WTC11 (cell line): ENCODE measurements around the gene HSFX3. TPM values are rescaled to one million over a fixed set of nuclear protein-coding genes. Genes with fewer than 3 reads are reported as not detected.

Experiments used
- ATAC-seq: fragments of 200-7000 bp; cut with Tn5 transposase; 2 replicates; pipeline ENCODE4 v1.10.0; 2021; ENCODE audit warnings: mild to moderate bottlenecking, moderate library complexity
- CTCF ChIA-PET: fragments of 300-600 bp; sonication (Branson Sonifier 250); formaldehyde crosslinking; loops from one replicate; lab custom pipeline; 2021; ENCODE audit warnings: antibody characterized with exemption; lab: Charles Lee
- POLR2A ChIA-PET: fragments of 350-600 bp; sonication (Branson Sonifier 250); formaldehyde crosslinking; loops from one replicate; lab custom pipeline; 2021; ENCODE audit warnings: antibody characterized with exemption; lab: Charles Lee
- DNase-seq: peaks from one replicate; pipeline ENCODE4 v3.0.0; 2021; ENCODE audit warnings: low spot score
- H3K27ac Mint-ChIP-seq: 2 replicates; pipeline ENCODE4 v1.8.0; 2021; ENCODE audit warnings: mixed read lengths
- H3K27me3 Mint-ChIP-seq: 2 replicates; pipeline ENCODE4 v1.8.0; 2021; ENCODE audit warnings: low read depth, mild to moderate bottlenecking, moderate library complexity, mixed read lengths
- H3K36me3 Mint-ChIP-seq: 2 replicates; pipeline ENCODE4 v1.8.0; 2021; ENCODE audit warnings: mixed read lengths
- H3K4me1 Mint-ChIP-seq: 2 replicates; pipeline ENCODE4 v1.8.0; 2022; ENCODE audit warnings: mixed read lengths
- H3K4me3 Mint-ChIP-seq: 2 replicates; pipeline ENCODE4 v1.8.0; 2021; ENCODE audit warnings: mild to moderate bottlenecking, moderate library complexity, mixed read lengths
- H3K9me3 Mint-ChIP-seq: 2 replicates; pipeline ENCODE4 v1.8.0; 2021; ENCODE audit warnings: mixed read lengths
- ARID4B ChIP-seq: sonication (generic); formaldehyde crosslinking; IDR thresholded peaks from 2 replicates; pipeline ENCODE4 v1.8.0; 2023; ENCODE audit warnings: missing genetic modification reagents, mild to moderate bottlenecking, borderline replicate concordance
- CBFB ChIP-seq: sonication (generic); formaldehyde crosslinking; IDR thresholded peaks from 2 replicates; pipeline ENCODE4 v1.8.1; 2022; ENCODE audit warnings: mild to moderate bottlenecking, low read depth, missing genetic modification reagents
- CREB1 ChIP-seq: sonication (generic); formaldehyde crosslinking; IDR thresholded peaks from 2 replicates; pipeline ENCODE4 v1.8.0; 2023; ENCODE audit warnings: mild to moderate bottlenecking, missing genetic modification reagents
- E2F4 ChIP-seq: sonication (generic); formaldehyde crosslinking; IDR thresholded peaks from 2 replicates; pipeline ENCODE4 v1.8.1; 2022; ENCODE audit warnings: low read depth, mild to moderate bottlenecking, moderate library complexity, missing genetic modification reagents, borderline replicate concordance
- ELF4 ChIP-seq: sonication (generic); formaldehyde crosslinking; IDR thresholded peaks from 2 replicates; pipeline ENCODE4 v1.8.1; 2022; ENCODE audit warnings: low read depth, mild to moderate bottlenecking, moderate library complexity, missing genetic modification reagents
- ETV6 ChIP-seq: sonication (generic); formaldehyde crosslinking; IDR thresholded peaks from 2 replicates; pipeline ENCODE4 v1.8.1; 2022; ENCODE audit warnings: mild to moderate bottlenecking, missing genetic modification reagents
- FOXJ3 ChIP-seq: sonication (generic); formaldehyde crosslinking; IDR thresholded peaks from 2 replicates; pipeline ENCODE4 v1.9.0; 2021; ENCODE audit warnings: missing genetic modification reagents, mild to moderate bottlenecking, borderline replicate concordance
- GRHL2 ChIP-seq: fragments of 250-450 bp; sonication (Bioruptor Pico); IDR thresholded peaks from 2 replicates; pipeline ENCODE4 v1.8.0; 2022; ENCODE audit warnings: mild to moderate bottlenecking, moderate library complexity; ENCODE audit not compliant: insufficient replicate concordance, severe bottlenecking
- JUN ChIP-seq: sonication (generic); formaldehyde crosslinking; IDR thresholded peaks from 2 replicates; pipeline ENCODE4 v1.8.0; 2023; ENCODE audit warnings: mild to moderate bottlenecking, missing genetic modification reagents
- KAT7 ChIP-seq: sonication (generic); formaldehyde crosslinking; IDR thresholded peaks from 2 replicates; pipeline ENCODE4 v1.8.1; 2023; ENCODE audit warnings: missing genetic modification reagents, mild to moderate bottlenecking, borderline replicate concordance
- MXD4 ChIP-seq: fragments of 250-450 bp; sonication (Bioruptor Pico); IDR thresholded peaks from 2 replicates; pipeline ENCODE4 v1.8.0; 2021; ENCODE audit warnings: mild to moderate bottlenecking, moderate library complexity, borderline replicate concordance
- USF1 ChIP-seq: sonication (generic); formaldehyde crosslinking; IDR thresholded peaks from 2 replicates; pipeline ENCODE4 v1.8.0; 2022; ENCODE audit warnings: mild to moderate bottlenecking, missing genetic modification reagents
- ZNF671 ChIP-seq: fragments of 250-450 bp; sonication (Bioruptor Pico); IDR thresholded peaks from 2 replicates; pipeline ENCODE4 v1.8.0; 2021; ENCODE audit warnings: mild to moderate bottlenecking
- total RNA-seq: library from RNA; stranded (reverse); gene quantifications from 3 replicates; pipeline ENCODE4 v1.2.3, GENCODE V29; 2021
- TF ChIP-seq, protein P1 (sequence below): sonication (generic); formaldehyde crosslinking; conservative IDR thresholded peaks from 2 replicates; pipeline ENCODE4 v1.8.1; 2023; ENCODE audit warnings: mild to moderate bottlenecking, low read depth, missing genetic modification reagents, moderate library complexity
- TF ChIP-seq, protein P2 (sequence below): fragments of 250-450 bp; sonication (Bioruptor Pico); IDR thresholded peaks from 2 replicates; pipeline ENCODE4 v1.9.0; 2021; ENCODE audit warnings: mild to moderate bottlenecking
- TF ChIP-seq, protein P3 (sequence below): fragments of 250-450 bp; sonication (Bioruptor Pico); IDR thresholded peaks from 2 replicates; pipeline ENCODE4 v2.1.2; 2022; ENCODE audit warnings: mild to moderate bottlenecking, moderate library complexity

HSFX3 gene
- total RNA-seq, 1 experiment from 2014 or later: not detected

- TF ChIP-seq E2F4 (CRISPR knock-in tag) (no peak), ARID4B (CRISPR knock-in tag) (no peak), CBFB (CRISPR knock-in tag) (no peak), ELF4 (CRISPR knock-in tag) (no peak), ETV6 (no peak), ZNF671 (CRISPR knock-in tag) (no peak), FOXJ3 (no peak), USF1 (no peak)
Observed at GRCh38 chrX:149568701-149569296, 19.1 kb upstream of the HSFX3 start (continued).

DNA sequence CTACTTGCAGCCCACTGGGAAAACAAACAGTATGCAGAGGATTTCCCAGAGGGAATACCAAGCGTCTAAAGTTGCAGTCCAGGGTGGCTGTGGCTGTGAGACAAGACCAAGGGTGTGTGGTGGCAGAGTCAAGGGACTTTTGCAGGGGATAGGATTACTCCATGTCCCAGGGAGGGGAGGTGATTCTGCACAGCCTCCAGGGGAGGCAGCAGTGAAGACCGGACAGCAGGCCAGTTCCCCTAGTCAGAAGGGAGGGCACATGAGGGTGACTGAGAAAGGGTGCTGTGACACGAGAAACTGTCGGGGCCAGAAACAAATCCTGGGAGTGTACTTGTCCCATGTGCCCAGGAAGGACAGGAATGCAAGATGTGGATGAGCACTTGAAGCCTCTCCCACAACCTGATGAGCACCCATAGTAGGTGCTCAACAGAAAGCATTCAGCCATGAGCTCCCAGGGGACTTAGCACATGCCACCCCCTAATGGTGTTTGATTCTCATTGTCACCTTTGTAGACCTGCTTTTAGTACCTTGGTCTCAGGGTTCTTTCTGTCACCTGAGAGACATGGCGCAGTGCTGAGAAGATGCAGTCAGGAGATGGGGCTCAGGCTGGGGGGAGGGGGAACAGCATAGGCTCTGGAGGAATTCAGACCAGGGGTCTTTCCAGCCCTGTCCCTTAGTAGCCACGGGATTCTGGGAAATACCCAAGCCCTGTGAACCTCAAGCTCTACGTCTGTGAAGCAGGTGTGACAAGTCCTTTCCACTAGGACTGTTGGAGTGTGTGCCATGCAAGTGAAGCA, 18.1 kb upstream of the HSFX3 start:
- ChIA-PET CTCF (no interaction called here), POLR2A (no interaction called here)
- ATAC-seq (no peak), DNase-seq (no peak)
- Mint-ChIP-seq H3K9me3 (peaks cover 16% of the 10 kb centered on the region), H3K27ac (no peak overlapping the region), H3K4me3 (no peak overlapping the region), H3K36me3 (peaks cover 11% of the 10 kb centered on the region), H3K4me1 (no peaks in the 10 kb centered on the region; the same call in 1 of the 2 replicates), H3K27me3 (no peaks in the 10 kb centered on the region; the same call in none of the 2 replicates)
- TF ChIP-seq JUN (CRISPR knock-in tag) (no peak), GRHL2 (CRISPR knock-in tag) (no peak), CREB1 (CRISPR knock-in tag) (no peak), MXD4 (CRISPR knock-in tag) (no peak), KAT7 (CRISPR knock-in tag) (no peak)
- TF ChIP-seq, protein P1, sequence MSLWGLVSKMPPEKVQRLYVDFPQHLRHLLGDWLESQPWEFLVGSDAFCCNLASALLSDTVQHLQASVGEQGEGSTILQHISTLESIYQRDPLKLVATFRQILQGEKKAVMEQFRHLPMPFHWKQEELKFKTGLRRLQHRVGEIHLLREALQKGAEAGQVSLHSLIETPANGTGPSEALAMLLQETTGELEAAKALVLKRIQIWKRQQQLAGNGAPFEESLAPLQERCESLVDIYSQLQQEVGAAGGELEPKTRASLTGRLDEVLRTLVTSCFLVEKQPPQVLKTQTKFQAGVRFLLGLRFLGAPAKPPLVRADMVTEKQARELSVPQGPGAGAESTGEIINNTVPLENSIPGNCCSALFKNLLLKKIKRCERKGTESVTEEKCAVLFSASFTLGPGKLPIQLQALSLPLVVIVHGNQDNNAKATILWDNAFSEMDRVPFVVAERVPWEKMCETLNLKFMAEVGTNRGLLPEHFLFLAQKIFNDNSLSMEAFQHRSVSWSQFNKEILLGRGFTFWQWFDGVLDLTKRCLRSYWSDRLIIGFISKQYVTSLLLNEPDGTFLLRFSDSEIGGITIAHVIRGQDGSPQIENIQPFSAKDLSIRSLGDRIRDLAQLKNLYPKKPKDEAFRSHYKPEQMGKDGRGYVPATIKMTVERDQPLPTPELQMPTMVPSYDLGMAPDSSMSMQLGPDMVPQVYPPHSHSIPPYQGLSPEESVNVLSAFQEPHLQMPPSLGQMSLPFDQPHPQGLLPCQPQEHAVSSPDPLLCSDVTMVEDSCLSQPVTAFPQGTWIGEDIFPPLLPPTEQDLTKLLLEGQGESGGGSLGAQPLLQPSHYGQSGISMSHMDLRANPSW (CRISPR knock-in tag): no peak
- TF ChIP-seq, protein P2, sequence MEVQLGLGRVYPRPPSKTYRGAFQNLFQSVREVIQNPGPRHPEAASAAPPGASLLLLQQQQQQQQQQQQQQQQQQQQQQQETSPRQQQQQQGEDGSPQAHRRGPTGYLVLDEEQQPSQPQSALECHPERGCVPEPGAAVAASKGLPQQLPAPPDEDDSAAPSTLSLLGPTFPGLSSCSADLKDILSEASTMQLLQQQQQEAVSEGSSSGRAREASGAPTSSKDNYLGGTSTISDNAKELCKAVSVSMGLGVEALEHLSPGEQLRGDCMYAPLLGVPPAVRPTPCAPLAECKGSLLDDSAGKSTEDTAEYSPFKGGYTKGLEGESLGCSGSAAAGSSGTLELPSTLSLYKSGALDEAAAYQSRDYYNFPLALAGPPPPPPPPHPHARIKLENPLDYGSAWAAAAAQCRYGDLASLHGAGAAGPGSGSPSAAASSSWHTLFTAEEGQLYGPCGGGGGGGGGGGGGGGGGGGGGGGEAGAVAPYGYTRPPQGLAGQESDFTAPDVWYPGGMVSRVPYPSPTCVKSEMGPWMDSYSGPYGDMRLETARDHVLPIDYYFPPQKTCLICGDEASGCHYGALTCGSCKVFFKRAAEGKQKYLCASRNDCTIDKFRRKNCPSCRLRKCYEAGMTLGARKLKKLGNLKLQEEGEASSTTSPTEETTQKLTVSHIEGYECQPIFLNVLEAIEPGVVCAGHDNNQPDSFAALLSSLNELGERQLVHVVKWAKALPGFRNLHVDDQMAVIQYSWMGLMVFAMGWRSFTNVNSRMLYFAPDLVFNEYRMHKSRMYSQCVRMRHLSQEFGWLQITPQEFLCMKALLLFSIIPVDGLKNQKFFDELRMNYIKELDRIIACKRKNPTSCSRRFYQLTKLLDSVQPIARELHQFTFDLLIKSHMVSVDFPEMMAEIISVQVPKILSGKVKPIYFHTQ: no peak
- TF ChIP-seq, protein P3, sequence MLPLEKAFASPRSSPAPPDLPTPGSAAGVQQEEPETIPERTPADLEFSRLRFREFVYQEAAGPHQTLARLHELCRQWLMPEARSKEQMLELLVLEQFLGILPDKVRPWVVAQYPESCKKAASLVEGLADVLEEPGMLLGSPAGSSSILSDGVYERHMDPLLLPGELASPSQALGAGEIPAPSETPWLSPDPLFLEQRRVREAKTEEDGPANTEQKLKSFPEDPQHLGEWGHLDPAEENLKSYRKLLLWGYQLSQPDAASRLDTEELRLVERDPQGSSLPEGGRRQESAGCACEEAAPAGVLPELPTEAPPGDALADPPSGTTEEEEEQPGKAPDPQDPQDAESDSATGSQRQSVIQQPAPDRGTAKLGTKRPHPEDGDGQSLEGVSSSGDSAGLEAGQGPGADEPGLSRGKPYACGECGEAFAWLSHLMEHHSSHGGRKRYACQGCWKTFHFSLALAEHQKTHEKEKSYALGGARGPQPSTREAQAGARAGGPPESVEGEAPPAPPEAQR (CRISPR knock-in tag): no peak
